Muscle layer of colon (tissue), 2 donors: ENCODE results near the gene UBXN1.

ENCODE experiments used
- H3K27ac ChIP-seq: one replicate; pipeline ENCODE4 v1.7.0; 2013; ENCODE audit warnings: low read depth, mild to moderate bottlenecking, low read length, moderate library complexity
- H3K27me3 ChIP-seq, 2 donors: one replicate each; pipeline ENCODE4 v1.7.0; 2013; ENCODE audit warnings: low read length in 2 of 2, mild to moderate bottlenecking in 2 of 2; ENCODE audit not compliant: insufficient read depth in 2 of 2, control insufficient read depth in 1 of 2
- H3K36me3 ChIP-seq: one replicate; pipeline ENCODE4 v1.7.0; 2013; ENCODE audit warnings: mild to moderate bottlenecking, low read length; ENCODE audit not compliant: insufficient read depth
- H3K4me1 ChIP-seq: one replicate; pipeline ENCODE4 v1.7.0; 2013; ENCODE audit warnings: mild to moderate bottlenecking, low read length; ENCODE audit not compliant: insufficient read depth
- H3K4me3 ChIP-seq, 2 donors: one replicate each; pipeline ENCODE4 v1.7.0; 2013; ENCODE audit warnings: low read length in 2 of 2, low read depth in 1 of 2, mild to moderate bottlenecking in 1 of 2, moderate library complexity in 1 of 2
- H3K9ac ChIP-seq: one replicate; pipeline ENCODE4 v1.7.0; 2013; ENCODE audit warnings: low read length
- H3K9me3 ChIP-seq: one replicate; pipeline ENCODE4 v1.7.0; 2013; ENCODE audit warnings: mild to moderate bottlenecking, low read length
- donor health status: abdominal sarcoma.
- donor health status: Adenocarcinoma of cecum.

Gene UBXN1

DNA sequence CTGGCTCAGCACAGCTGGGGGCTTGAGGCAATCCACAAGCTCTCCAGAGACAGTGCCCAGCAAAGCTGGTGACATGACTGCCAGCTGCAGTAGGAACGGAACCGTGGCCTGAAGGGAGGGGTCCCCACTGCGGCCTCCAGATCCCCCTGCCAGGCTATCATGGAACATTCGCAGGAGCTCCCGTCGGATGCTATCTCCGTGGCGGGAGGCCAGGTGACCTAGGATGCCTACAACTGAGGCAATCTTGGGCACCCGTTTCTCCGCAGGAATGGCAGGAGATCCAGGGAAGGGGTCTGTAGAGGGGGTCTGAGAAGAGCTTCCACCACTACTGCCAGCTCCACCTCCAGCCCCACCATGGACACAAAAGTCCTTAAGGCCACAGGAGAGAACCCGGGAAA, 29.9 kb downstream of the UBXN1 start:
- Histone ChIP-seq H3K9ac (no peak overlapping the region), H3K9me3 (no peaks in the 10 kb centered on the region), H3K4me3 (no peak overlapping the region), H3K36me3 (peaks cover 27% of the 10 kb centered on the region), H3K27ac (no peak overlapping the region), H3K27me3 (no peaks in the 10 kb centered on the region), H3K4me1 (peaks cover 32% of the 10 kb centered on the region)

DNA sequence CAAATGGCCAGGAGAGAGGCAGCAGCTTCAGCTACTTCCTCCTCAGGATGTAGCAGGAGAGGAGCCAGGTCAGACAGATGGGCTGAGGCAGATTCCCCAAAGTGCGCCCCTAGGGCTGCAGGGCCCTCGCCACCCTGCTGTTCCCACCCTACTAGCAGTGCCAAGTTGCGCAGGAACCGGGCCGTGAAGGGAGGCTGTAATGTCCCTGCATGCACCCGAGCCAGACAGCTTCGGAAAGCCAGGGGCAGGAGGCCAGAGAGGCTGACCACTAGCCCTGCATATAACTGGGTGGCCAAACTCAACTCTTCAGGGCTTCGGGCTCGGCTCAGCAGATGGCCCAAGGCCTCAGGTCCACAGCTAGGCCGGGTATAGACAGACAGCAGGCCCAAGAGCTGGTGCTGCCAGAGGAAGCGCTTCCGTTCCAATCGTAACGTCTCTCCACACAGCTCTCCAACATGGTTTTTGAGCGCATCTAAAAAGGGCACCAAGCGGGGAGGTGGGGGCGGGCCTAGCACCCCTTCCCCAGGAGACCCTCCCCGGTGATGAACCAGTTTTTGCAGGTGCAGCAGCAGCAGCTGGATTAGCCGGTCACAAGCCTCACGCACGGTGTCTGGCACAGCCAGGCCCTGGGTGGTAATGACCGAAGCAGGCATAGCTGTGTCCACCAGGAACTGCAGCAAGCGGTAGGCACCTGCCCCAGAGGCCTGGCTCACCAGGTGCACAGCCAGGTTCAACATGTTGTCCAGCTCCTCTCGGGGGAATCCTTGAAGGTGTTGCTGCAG, 30.5 kb downstream of the UBXN1 start:
- Histone ChIP-seq H3K9me3 (no peaks in the 10 kb centered on the region), H3K4me3 (no peak overlapping the region), H3K27ac (no peak overlapping the region), H3K36me3 (peaks cover 27% of the 10 kb centered on the region), H3K4me1 (peaks cover 32% of the 10 kb centered on the region), H3K27me3 (no peaks in the 10 kb centered on the region), H3K9ac (no peak overlapping the region)

DNA sequence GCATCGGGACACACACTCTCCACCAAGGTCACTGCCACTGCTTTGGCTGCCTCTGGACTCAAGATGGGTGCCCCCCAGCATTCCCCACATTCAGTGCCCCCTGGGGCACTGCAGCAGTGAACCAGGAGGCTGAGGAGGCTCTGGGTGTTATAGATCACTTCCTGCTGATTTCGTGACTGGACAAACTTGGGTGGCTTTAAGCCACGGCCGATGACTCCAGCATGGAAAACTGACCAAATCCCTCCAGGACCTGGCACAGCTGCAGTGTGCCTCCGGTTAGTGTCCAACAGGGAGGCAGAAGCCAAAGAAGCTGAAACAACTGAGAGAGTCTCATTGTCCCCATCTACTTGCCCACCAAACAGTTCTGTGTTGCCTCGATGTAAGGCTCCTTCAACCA, 31.3 kb downstream of the UBXN1 start:
- H3K36me3 ChIP-seq: peaks cover 32% of the 10 kb centered on the region
- no peaks in the 10 kb centered on the region for H3K9me3 ChIP-seq
- H3K27me3 ChIP-seq: no peaks in the 10 kb centered on the region
- H3K4me1 ChIP-seq: peaks cover 31% of the 10 kb centered on the region
- no peak overlapping the region for H3K9ac ChIP-seq
- no peak overlapping the region for H3K4me3 ChIP-seq
- no peak overlapping the region for H3K27ac ChIP-seq

DNA sequence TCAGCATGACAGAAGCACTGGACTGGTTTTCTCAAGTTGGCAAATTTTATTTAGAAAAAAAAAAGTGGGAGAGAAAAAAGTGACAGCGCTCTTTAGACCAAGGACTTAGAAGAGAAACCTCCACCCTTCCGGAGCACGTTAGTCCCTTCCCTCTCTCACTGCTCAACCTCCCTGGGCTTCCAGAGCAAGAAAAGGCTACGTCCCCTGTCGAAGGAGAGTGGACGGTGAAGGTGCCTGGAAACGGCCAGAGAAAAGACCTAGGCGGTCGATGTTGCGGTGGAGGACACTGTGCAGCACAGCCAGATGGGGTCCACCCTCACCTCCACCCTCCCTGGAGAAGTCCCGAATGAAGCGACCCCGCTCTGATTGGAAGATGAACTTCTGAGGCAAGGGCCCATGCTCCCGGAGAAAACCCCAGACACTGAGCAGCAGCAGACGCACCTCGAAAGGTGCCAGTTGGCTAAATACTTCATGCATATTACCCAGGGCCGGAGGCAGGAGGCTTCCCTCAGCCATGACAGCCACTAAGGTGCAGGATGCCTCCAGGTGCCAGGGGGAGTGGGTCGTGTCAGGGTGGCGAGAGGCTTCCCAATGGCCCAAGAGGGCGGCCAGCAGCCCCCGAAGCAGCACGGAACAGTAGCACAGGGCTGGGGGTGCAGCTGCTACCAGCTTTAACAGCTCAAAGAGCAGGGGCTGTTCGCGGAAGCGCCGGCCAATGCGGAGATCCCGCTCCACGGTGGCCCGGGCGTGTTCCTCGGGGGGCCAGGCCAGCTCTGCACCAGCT, 31.9 kb downstream of the UBXN1 start:
- H3K4me1 ChIP-seq: peaks cover 26% of the 10 kb centered on the region
- H3K27me3 ChIP-seq: no peaks in the 10 kb centered on the region
- H3K9me3 ChIP-seq: no peaks in the 10 kb centered on the region
- H3K27ac ChIP-seq: peak overlapping the region; percentile 66
- H3K4me3 ChIP-seq: peak overlapping the region in 1 of 2 donors; percentile 41
- H3K9ac ChIP-seq: no peak overlapping the region
- peaks cover 32% of the 10 kb centered on the region for H3K36me3 ChIP-seq

DNA sequence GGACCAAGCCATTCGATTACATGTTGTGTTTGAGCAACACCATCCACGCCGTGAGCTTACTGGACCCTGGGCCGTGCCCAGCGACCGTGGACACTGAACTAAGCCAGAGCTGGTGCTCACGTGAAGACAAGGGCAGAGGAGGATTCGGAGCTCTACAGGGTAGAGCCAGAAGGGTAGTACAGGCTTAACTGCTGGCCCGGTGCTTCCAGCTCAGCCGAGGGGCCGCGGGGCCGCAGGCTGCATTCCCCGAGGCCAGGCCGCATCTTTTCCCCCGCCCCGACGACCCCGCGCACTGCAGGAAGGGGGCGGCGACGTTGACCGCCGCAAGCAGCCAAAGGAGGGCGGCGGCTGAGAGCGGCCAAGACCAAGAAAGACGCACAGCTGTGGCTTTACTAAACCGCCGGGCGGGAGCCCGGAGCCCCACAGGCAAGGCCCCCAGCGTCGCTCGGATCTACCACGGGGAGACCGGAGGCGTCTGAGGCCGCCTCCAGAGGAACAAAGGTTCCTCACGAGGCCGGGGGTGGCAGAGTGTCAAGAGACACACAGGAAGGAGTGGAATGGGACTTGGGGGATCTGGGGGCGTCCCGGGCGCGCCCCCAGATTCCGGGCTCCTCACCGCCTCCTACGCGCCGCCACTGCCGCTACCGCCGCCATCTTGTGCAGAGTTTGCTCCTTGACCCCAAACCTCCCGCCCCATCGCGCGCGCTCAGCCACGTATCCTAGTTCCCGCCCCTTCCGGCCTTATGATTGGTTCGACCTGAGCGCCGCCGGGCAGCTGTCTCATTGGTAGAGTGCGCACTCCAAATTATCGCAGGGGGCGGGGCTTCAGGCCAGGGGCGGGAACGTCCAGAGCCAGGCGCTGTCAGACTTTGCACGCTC, 32.7 kb downstream of the UBXN1 start, which contains the start of gene GANAB:
Gene GANAB, minus strand, starts transcription at position 668 of the 879 bp plus-strand sequence. Its CDS starts 14 bp downstream, at position 654.
- H3K27me3 ChIP-seq: no peaks in the 10 kb centered on the region
- peaks cover 32% of the 10 kb centered on the region for H3K36me3 ChIP-seq
- peak within 1 kb of the TSS; percentile 62 for H3K9ac ChIP-seq

DNA sequence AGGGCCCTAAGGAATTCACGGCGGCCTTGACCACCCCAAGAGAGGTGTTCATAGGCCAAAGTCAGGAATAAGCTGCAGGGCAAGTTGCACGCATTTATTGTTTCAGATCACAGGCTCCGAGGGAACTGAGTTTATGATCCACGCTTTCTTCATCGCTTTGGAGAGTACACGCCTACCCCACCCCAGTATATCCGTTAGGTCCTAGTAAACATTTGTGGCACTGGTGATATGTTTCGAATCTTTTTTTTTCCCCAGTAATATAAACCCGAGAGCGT, 33.3 kb downstream of the UBXN1 start:
- Histone ChIP-seq H3K27ac (peak overlapping the region; percentile 64), H3K27me3 (no peaks in the 10 kb centered on the region), H3K4me1 (peaks cover 18% of the 10 kb centered on the region), H3K9ac (peak overlapping the region; percentile 62), H3K4me3 (peak overlapping the region; percentile 71 to 80), H3K36me3 (peaks cover 32% of the 10 kb centered on the region), H3K9me3 (no peaks in the 10 kb centered on the region)

More for the DNA sequence above, 32.7 kb downstream of the UBXN1 start, which contains the start of gene GANAB:
- Histone ChIP-seq H3K9me3 (no peaks in the 10 kb centered on the region), H3K4me3 (peak within 1 kb of the TSS; percentile 71 to 80), H3K27ac (peak within 1 kb of the TSS; percentile 66), H3K4me1 (peaks cover 18% of the 10 kb centered on the region)

DNA sequence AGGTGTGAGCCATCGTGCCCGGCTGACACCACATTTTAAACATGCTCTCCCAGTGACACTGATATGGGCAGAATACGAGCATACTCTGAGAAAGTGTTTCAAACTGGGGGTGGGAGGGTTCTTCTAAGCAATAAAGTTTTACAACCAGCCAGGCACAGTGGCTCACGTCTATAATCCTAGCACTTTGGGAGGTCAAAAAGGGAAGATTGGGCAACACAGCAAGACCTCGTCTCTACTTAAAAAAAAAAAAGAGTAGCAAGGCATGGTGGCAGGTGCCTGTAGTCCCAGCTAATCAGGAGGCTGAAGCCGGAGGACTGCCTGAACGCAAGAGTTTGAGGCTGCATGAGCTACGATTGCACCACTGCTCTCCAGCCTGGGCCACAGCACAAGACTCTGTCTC, 34.7 kb downstream of the UBXN1 start:
- Histone ChIP-seq H3K27ac (no peak overlapping the region), H3K27me3 (no peaks in the 10 kb centered on the region), H3K36me3 (peaks cover 34% of the 10 kb centered on the region), H3K9me3 (no peaks in the 10 kb centered on the region), H3K4me3 (no peak overlapping the region), H3K4me1 (peaks cover 18% of the 10 kb centered on the region), H3K9ac (no peak overlapping the region)

DNA sequence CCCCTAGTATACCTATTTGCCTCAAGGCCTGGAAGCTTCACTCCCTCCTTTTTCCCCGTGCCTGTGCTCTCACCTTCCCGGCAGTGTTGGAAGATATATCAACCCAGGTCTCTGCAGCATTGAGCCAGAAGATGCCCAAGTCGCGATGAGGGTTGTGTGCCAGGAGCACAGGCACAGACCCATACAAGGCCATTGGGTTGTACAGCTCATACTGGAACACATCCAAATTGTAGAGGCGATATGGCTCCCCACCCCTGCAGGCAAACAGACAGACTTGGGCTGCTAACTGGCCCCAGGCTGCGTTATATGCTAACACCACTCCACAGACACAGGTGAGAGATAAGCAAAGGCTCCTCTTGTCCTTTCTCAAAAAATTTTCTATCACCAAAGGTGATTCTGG, 46.4 kb downstream of the UBXN1 start:
- H3K4me1 ChIP-seq: peaks cover 8% of the 10 kb centered on the region
- H3K27me3 ChIP-seq: no peaks in the 10 kb centered on the region
- no peak overlapping the region for H3K27ac ChIP-seq
- H3K9ac ChIP-seq: no peak overlapping the region
- H3K9me3 ChIP-seq: no peaks in the 10 kb centered on the region
- peaks cover 69% of the 10 kb centered on the region for H3K36me3 ChIP-seq
- no peak overlapping the region for H3K4me3 ChIP-seq

DNA sequence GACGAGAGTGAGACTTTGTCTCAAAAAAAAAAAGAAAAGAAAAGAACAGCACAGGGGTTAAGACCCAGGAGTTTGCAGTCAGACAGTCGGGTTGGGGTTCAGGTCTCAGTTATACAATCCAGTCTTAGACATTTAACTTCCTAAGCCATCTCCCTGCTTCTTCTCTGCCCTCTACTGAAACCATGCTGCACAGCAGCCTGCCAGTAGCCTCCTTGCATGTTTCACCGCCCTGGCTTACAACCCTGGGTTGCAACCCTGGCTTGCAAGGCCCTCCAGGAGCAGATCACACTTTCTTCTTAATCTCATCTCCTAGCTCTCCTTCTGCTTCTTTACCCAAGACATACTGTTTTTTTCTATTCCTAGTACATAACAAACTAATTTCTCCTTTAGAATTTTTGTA, 51.2 kb downstream of the UBXN1 start:
- Histone ChIP-seq H3K27ac (no peak overlapping the region), H3K9ac (no peak overlapping the region), H3K4me3 (no peak overlapping the region), H3K4me1 (peaks cover 7% of the 10 kb centered on the region), H3K27me3 (no peaks in the 10 kb centered on the region), H3K9me3 (no peaks in the 10 kb centered on the region), H3K36me3 (peaks cover 72% of the 10 kb centered on the region)
